ENCODE measurements around the gene PLA2G6. TPM values are rescaled to one million over a fixed set of nuclear protein-coding genes. Genes with fewer than 3 reads are reported as not detected.

PLA2G6 gene
- total and polyA plus RNA-seq, 8 donors, result 6.0 to 68.3 (median 25.8) TPM

GRCh38 chr22:38133331-38133730 is 48.3 kb downstream of the PLA2G6 start:
- H3K27me3 ChIP-seq, result no peaks in the 10 kb centered on the region
- H3K36me3 ChIP-seq, result peaks cover 9 to 90% (median 74%) of the 10 kb centered on the region in 4 donors
- no peak for DNase-seq
- no peak for TF ChIP-seq CTCF (IDR thresholded peaks at IDR 0.05)
- no peak for TF ChIP-seq POLR2A (IDR thresholded peaks at IDR 0.05)
- no peak for TF ChIP-seq POLR2AphosphoS5 (IDR thresholded peaks at IDR 0.05)
- no peak for TF ChIP-seq EP300 (IDR thresholded peaks at IDR 0.05)
- WGBS, 5 donors, result 88 to 100% (median 97%) methylated on average over 3 to 4 of the region's 4 CpGs
- H3K4me3 ChIP-seq, result no peak overlapping the region
- intact Hi-C loops (cut with DNase I; ENCODE audit: low total_unique reads), result no loop called here
- H3K9me3 ChIP-seq, result no peaks in the 10 kb centered on the region
- H3K27ac ChIP-seq, result no peak overlapping the region
- peaks cover 0 to 4% (median 0%) of the 10 kb centered on the region in 4 donors for H3K4me1 ChIP-seq

GRCh38 chr22:38132794-38133193 is 48.8 kb downstream of the PLA2G6 start:
- Histone ChIP-seq H3K4me3 (no peak overlapping the region), H3K9me3 (no peaks in the 10 kb centered on the region), H3K27ac (no peak overlapping the region), H3K4me1 (peaks cover 0 to 4% (median 0%) of the 10 kb centered on the region in 4 donors), H3K36me3 (peaks cover 9 to 90% (median 74%) of the 10 kb centered on the region in 4 donors), H3K27me3 (no peaks in the 10 kb centered on the region)
- intact Hi-C loops (cut with DNase I; ENCODE audit: low total_unique reads), result no loop called here
- no peak for TF ChIP-seq EP300 (IDR thresholded peaks at IDR 0.05)
- no peak for TF ChIP-seq POLR2AphosphoS5 (IDR thresholded peaks at IDR 0.05)
- no peak for TF ChIP-seq POLR2A (IDR thresholded peaks at IDR 0.05)
- no peak for TF ChIP-seq CTCF (IDR thresholded peaks at IDR 0.05)
- no peak for DNase-seq
- WGBS, 5 donors, result 92 to 100% (median 95%) methylated on average over 3 to 28 of the region's 28 CpGs

GRCh38 chr22:38132136-38132535 is 49.5 kb downstream of the PLA2G6 start:
- DNase-seq, result no peak

GRCh38 chr22:38131399-38131798 is 50.2 kb downstream of the PLA2G6 start:
- intact Hi-C loops (cut with DNase I; ENCODE audit: low total_unique reads), result no loop called here

More at GRCh38 chr22:38132136-38132535, 49.5 kb downstream of the PLA2G6 start:
- WGBS, 5 donors, result 89 to 92% (median 90%) methylated on average over 5 to 7 of the region's 7 CpGs
- no peak overlapping the region for H3K4me3 ChIP-seq
- peaks cover 9 to 90% (median 77%) of the 10 kb centered on the region in 4 donors for H3K36me3 ChIP-seq
- intact Hi-C loops (cut with DNase I; ENCODE audit: low total_unique reads), result no loop called here
- no peak overlapping the region for H3K27ac ChIP-seq
- no peaks in the 10 kb centered on the region for H3K9me3 ChIP-seq
- no peaks in the 10 kb centered on the region for H3K27me3 ChIP-seq
- peaks cover 0 to 4% (median 0%) of the 10 kb centered on the region in 4 donors for H3K4me1 ChIP-seq
- TF ChIP-seq CTCF (IDR thresholded peaks at IDR 0.05) (no peak), EP300 (IDR thresholded peaks at IDR 0.05) (no peak)

More at GRCh38 chr22:38131399-38131798, 50.2 kb downstream of the PLA2G6 start:
- Histone ChIP-seq H3K27ac (no peak overlapping the region), H3K4me3 (no peak overlapping the region), H3K36me3 (peaks cover 9 to 92% (median 79%) of the 10 kb centered on the region in 4 donors), H3K27me3 (no peaks in the 10 kb centered on the region), H3K9me3 (no peaks in the 10 kb centered on the region), H3K4me1 (peaks cover 0 to 4% (median 0%) of the 10 kb centered on the region in 4 donors)
- 58 to 71% (median 67%) methylated on average over 2 of the region's 2 CpGs for WGBS, 5 donors
- DNase-seq, result peak in 1 of 2 donors; percentile 20
- no peak for TF ChIP-seq POLR2AphosphoS5 (IDR thresholded peaks at IDR 0.05)
- TF ChIP-seq EP300 (IDR thresholded peaks at IDR 0.05), result no peak
- TF ChIP-seq POLR2A (IDR thresholded peaks at IDR 0.05), result no peak
- no peak for TF ChIP-seq CTCF (IDR thresholded peaks at IDR 0.05)

Data from stomach (tissue), 9 donors.